ENCODE measurements around the gene PAXX. TPM values are rescaled to one million over a fixed set of nuclear protein-coding genes. Genes with fewer than 3 reads are reported as not detected.

Gene PAXX
- total and polyA plus RNA-seq, 2 donors (not counting 1 experiment from before 2014, with no cell fraction given): 74.8 to 167 TPM

DNA sequence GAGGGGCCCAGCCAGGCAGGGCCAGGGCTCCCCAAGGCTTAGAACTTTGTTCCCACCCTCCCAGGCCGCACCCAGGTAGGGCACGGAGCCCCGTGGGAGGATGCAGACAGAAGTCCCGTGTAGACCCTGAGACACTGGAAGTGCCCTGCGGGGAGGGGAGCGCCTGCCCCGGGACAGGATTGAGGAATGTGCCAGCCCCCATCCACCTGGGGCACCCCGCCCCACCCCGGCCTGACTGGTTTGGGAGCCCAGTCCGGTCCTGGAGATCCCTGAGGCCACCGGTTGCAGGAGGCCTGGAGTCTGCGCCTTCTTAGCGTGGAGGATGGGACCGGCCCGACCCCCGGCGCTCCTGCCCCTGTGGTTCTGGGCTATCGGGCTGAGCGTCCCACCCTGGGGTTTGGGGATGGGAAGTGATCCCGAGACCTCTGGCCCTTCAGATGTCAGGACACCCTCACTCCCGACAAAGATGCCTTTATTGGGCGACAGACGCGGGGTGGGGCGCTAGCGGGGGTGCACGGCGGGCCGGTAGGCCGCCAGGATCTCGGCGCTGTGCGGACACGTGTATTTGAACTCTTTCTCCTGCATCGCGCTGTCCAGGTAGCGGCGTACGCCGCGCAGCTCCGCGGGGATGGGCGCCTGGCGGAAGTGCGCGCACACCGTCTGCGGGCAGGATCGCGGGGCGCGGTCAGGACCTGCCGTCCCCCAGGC is 2.1 kb downstream of the PAXX start:
- no peak overlapping the region for H3K9ac ChIP-seq (ENCODE audit: low read length)
- TF ChIP-seq, protein P1, sequence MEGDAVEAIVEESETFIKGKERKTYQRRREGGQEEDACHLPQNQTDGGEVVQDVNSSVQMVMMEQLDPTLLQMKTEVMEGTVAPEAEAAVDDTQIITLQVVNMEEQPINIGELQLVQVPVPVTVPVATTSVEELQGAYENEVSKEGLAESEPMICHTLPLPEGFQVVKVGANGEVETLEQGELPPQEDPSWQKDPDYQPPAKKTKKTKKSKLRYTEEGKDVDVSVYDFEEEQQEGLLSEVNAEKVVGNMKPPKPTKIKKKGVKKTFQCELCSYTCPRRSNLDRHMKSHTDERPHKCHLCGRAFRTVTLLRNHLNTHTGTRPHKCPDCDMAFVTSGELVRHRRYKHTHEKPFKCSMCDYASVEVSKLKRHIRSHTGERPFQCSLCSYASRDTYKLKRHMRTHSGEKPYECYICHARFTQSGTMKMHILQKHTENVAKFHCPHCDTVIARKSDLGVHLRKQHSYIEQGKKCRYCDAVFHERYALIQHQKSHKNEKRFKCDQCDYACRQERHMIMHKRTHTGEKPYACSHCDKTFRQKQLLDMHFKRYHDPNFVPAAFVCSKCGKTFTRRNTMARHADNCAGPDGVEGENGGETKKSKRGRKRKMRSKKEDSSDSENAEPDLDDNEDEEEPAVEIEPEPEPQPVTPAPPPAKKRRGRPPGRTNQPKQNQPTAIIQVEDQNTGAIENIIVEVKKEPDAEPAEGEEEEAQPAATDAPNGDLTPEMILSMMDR (IDR thresholded peaks at IDR 0.05): no peak
- no peak for TF ChIP-seq EZH2 (IDR thresholded peaks at IDR 0.05; ENCODE audit: borderline replicate concordance, insufficient read depth, low read depth, low read length, poor library complexity, severe bottlenecking)
- H3K4me3 ChIP-seq (ENCODE audit: control extremely low read depth in 1 of 5, extremely low read depth in 1 of 5, insufficient read depth in 1 of 5, low read depth in 2 of 5, low read length in 4 of 5): no peak overlapping the region
- 86% methylated on average over 54 of the region's 54 CpGs for WGBS (ENCODE audit: insufficient coverage)
- H3K4me1 ChIP-seq (ENCODE audit: control insufficient read depth in 2 of 2, insufficient read depth in 2 of 2, low read length in 2 of 2): peaks cover 43 to 59% of the 10 kb centered on the region in 2 donors
- ChIA-PET POLR2A (interaction anchor here (0.7 kb wide), 1 partner anchor 32 kb away, joined by 3 read pairs; no protein-coding TSS in a partner anchor), CTCF (interaction anchor here (1.2 kb wide), 2 partner anchors 35 to 152 kb away, joined by 4 to 5 read pairs; partner anchors contain the start of gene AJM1)
- DNase-seq (no peak), ATAC-seq (ENCODE audit: low read depth) (no peak)
- Mint-ChIP-seq H3K4me1 (peaks cover 43% of the 10 kb centered on the region), H3K4me3 (peak overlapping the region; percentile 91), H3K9me3 (ENCODE audit: insufficient read depth) (no peaks in the 10 kb centered on the region), H3K27ac (peak overlapping the region; percentile 37), H3K27me3 (peaks cover 3% of the 10 kb centered on the region)
- peaks cover 17% of the 10 kb centered on the region for H4K20me1 ChIP-seq (ENCODE audit: control insufficient read depth, insufficient read depth, low read length, poor library complexity, severe bottlenecking)
- H2AFZ ChIP-seq (ENCODE audit: insufficient read depth, low read depth, low read length, poor library complexity, severe bottlenecking): no peak overlapping the region
- intact Hi-C loops (cut with micrococcal nuclease): loop anchor here (5.0 kb wide), 1 partner anchor 512 kb away; the partner anchor contains the start of gene SEC16A
- peaks cover 0 to 4% (median 0%) of the 10 kb centered on the region in 4 experiments for H3K27me3 ChIP-seq (replicated peaks in 1 of 4; ENCODE audit: control extremely low read depth in 1 of 4, control insufficient read depth in 3 of 4, insufficient read depth in 4 of 4, low read length in 3 of 4)
- peaks cover 0 to 6% of the 10 kb centered on the region in 2 experiments for H3K36me3 ChIP-seq (replicated peaks in 1 of 2; ENCODE audit: control extremely low read depth in 1 of 2, control insufficient read depth in 1 of 2, extremely low read depth in 1 of 2, insufficient read depth in 2 of 2, low read length in 1 of 2)
- peaks cover 0 to 10% (median 0%) of the 10 kb centered on the region in 3 donors for H3K9me3 ChIP-seq (ENCODE audit: control extremely low read depth in 1 of 3, control insufficient read depth in 2 of 3, insufficient read depth in 1 of 3, low read length in 2 of 3)
- H3K4me2 ChIP-seq (replicated peaks; ENCODE audit: low read depth, low read length, poor library complexity, severe bottlenecking): peak overlapping the region; percentile 99
- H3K79me2 ChIP-seq (ENCODE audit: control insufficient read depth, insufficient read depth, low read length): peaks cover 10% of the 10 kb centered on the region
- H3K27ac ChIP-seq (ENCODE audit: low read length in 2 of 2): peak overlapping the region in 1 of 2 donors; percentile 97

DNA sequence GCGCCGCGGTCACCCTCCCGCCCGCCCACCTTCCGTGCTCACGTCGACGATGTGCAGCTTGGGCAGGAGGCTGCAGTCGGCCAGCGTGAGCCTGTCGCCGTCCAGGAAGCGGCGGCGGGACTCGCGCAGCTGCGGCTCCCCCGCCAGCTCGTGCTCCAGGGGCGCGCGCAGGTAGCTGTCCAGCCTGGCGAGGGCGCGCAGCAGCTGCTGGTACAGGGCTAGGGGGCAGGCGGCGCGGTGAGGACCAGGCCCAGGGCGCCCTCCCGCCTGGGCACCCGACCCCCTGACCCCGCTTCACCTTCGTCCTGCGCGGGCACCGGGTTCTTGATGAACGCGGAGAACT is 2.6 kb downstream of the PAXX start:
- no peak overlapping the region for H2AFZ ChIP-seq (ENCODE audit: insufficient read depth, low read depth, low read length, poor library complexity, severe bottlenecking)
- Mint-ChIP-seq H3K4me1 (peaks cover 48% of the 10 kb centered on the region), H3K4me3 (no peak overlapping the region), H3K27me3 (peaks cover 3% of the 10 kb centered on the region), H3K27ac (no peak overlapping the region), H3K9me3 (ENCODE audit: insufficient read depth) (no peaks in the 10 kb centered on the region)
- ATAC-seq (ENCODE audit: low read depth): no peak
- ChIA-PET POLR2A (interaction anchor here (1.2 kb wide), 1 partner anchor 32 kb away, joined by 4 read pairs; no protein-coding TSS in a partner anchor), CTCF (interaction anchor here (3.4 kb wide), 1 partner anchor 34 kb away, joined by 22 read pairs; the partner anchor contains the start of gene ABCA2)
- no peak overlapping the region for H3K27ac ChIP-seq (ENCODE audit: low read length in 2 of 2)
- H3K79me2 ChIP-seq (ENCODE audit: control insufficient read depth, insufficient read depth, low read length): peaks cover 10% of the 10 kb centered on the region
- H3K4me2 ChIP-seq (replicated peaks; ENCODE audit: low read depth, low read length, poor library complexity, severe bottlenecking): no peak overlapping the region
- H3K4me1 ChIP-seq (ENCODE audit: control insufficient read depth in 2 of 2, insufficient read depth in 2 of 2, low read length in 2 of 2): peaks cover 48 to 65% of the 10 kb centered on the region in 2 donors
- H3K36me3 ChIP-seq (replicated peaks in 1 of 2; ENCODE audit: control extremely low read depth in 1 of 2, control insufficient read depth in 1 of 2, extremely low read depth in 1 of 2, insufficient read depth in 2 of 2, low read length in 1 of 2): peaks cover 0 to 6% of the 10 kb centered on the region in 2 experiments
- intact Hi-C loops (cut with micrococcal nuclease): loop anchor here (5.0 kb wide), 1 partner anchor 513 kb away; the partner anchor contains the start of gene SEC16A
- TF ChIP-seq, protein P1 (IDR thresholded peaks at IDR 0.05): no peak
- no peak for TF ChIP-seq EZH2 (IDR thresholded peaks at IDR 0.05; ENCODE audit: borderline replicate concordance, insufficient read depth, low read depth, low read length, poor library complexity, severe bottlenecking)
- no peak overlapping the region for H3K9ac ChIP-seq (ENCODE audit: low read length)
- no peak for DNase-seq
- H3K4me3 ChIP-seq (ENCODE audit: control extremely low read depth in 1 of 5, extremely low read depth in 1 of 5, insufficient read depth in 1 of 5, low read depth in 2 of 5, low read length in 4 of 5): no peak overlapping the region
- WGBS (ENCODE audit: insufficient coverage): 60% methylated on average over 40 of the region's 40 CpGs
- peaks cover 0 to 10% (median 0%) of the 10 kb centered on the region in 3 donors for H3K9me3 ChIP-seq (ENCODE audit: control extremely low read depth in 1 of 3, control insufficient read depth in 2 of 3, insufficient read depth in 1 of 3, low read length in 2 of 3)
- H4K20me1 ChIP-seq (ENCODE audit: control insufficient read depth, insufficient read depth, low read length, poor library complexity, severe bottlenecking): peaks cover 17% of the 10 kb centered on the region
- peaks cover 0 to 4% (median 0%) of the 10 kb centered on the region in 4 experiments for H3K27me3 ChIP-seq (replicated peaks in 1 of 4; ENCODE audit: control extremely low read depth in 1 of 4, control insufficient read depth in 3 of 4, insufficient read depth in 4 of 4, low read length in 3 of 4)
